Measurements from ENCODE around the gene DSE. TPM values are rescaled to one million over a fixed set of nuclear protein-coding genes. Genes with fewer than 3 reads are reported as not detected.

Gene DSE
- total RNA-seq, 2 experiments from 2014 or later = 8.3 to 8.6 TPM

DNA sequence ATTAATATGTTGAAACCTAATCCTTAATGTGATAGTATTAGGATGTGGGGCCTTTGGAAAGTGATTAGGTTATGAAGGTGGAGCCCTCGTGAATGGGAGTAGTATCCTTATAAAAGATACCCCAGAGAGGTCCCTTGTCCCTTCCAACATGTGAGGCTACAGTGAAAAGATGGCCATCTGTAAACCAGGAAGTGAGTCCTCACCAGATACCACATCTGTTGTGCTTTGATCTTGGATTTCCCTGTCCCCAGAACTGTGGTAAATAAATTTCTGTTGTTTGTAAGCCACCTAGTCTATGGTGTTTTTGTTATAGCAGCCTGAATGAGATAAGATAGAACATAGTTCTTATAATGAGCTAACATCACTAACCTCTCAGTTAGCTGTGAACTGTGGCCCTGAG, 73.8 kb downstream of the DSE start:
- intact Hi-C loops (cut with micrococcal nuclease) = loop anchor here (1.0 kb wide), 1 partner anchor 88 kb away; no protein-coding TSS in a partner anchor
- Mint-ChIP-seq H3K27ac (no peak overlapping the region), H3K4me3 (no peak overlapping the region)

DNA sequence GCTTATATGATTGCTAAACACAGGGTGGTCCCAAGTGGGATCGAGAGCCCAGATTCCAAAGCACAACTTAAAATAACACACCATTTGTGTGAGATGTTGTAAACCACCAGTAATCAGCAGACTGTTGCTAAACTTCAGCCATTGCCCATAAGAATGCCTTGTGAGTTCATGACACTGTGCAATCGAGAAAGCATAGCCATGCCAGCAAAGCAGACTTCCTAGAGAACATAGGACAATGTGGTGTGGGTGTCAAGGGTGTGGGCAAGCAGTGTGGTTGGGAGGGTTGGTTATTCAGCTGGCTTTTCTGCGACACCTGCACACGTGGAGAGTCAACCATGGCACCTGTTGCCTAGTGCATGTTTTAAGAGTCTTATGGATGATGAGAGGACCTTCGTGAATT, 74.4 kb downstream of the DSE start:
- peaks cover 7% of the 10 kb centered on the region for H3K4me1 Mint-ChIP-seq (ENCODE audit: low read depth)
- CTCF ChIA-PET = interaction anchor here (0.5 to 4.3 kb wide), 4 partner anchors 17 to 129 kb away, joined by 3 to 16 read pairs (median 4); no protein-coding TSS in a partner anchor
- H3K27me3 Mint-ChIP-seq = peaks cover 19% of the 10 kb centered on the region
- H3K4me3 Mint-ChIP-seq = no peak overlapping the region
- POLR2A ChIA-PET = interaction anchor here (1.0 kb wide), 1 partner anchor 24 kb away, joined by 3 read pairs; no protein-coding TSS in a partner anchor
- intact Hi-C loops (cut with micrococcal nuclease) = loop anchor here (5.0 kb wide), 1 partner anchor 73 kb away; the partner anchor contains the start of gene DSE
- H3K36me3 Mint-ChIP-seq = no peaks in the 10 kb centered on the region
- no peak for DNase-seq
- H3K9me3 Mint-ChIP-seq = no peaks in the 10 kb centered on the region
- no peak overlapping the region for H3K27ac Mint-ChIP-seq

More for the DNA sequence above, 73.8 kb downstream of the DSE start:
- no peak for DNase-seq
- CTCF ChIA-PET = interaction anchor here (0.7 to 4.3 kb wide), 5 partner anchors 9 to 172 kb away, joined by 3 to 16 read pairs (median 3); partner anchors contain the start of gene RSPH4A
- POLR2A ChIA-PET = interaction anchor here (1.0 kb wide), 2 partner anchors 13 to 25 kb away, joined by 3 read pairs; no protein-coding TSS in a partner anchor
- Mint-ChIP-seq H3K27me3 (peaks cover 14% of the 10 kb centered on the region), H3K4me1 (ENCODE audit: low read depth) (peaks cover 7% of the 10 kb centered on the region), H3K9me3 (no peaks in the 10 kb centered on the region), H3K36me3 (no peaks in the 10 kb centered on the region)

DNA sequence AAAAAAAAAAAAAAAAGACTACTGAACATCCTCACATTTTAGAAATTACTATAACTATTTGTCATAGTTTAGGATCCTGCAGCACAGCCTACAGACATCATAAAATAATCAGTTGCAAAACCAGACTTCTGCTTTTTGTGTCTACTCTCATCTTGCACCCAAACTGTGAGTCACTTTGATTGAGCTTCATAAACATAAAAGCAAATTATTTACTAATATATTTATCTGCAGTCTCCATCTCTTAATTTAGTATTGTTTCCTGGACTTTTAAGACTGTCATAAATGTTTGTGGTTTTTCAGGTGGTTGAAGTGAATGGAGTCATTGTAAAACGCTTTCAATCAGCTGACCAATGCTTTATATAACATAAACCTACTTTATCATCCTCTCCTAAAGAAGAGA, 75.7 kb downstream of the DSE start:
- Mint-ChIP-seq H3K27me3 (peaks cover 23% of the 10 kb centered on the region), H3K9me3 (no peaks in the 10 kb centered on the region), H3K27ac (no peak overlapping the region), H3K4me3 (no peak overlapping the region), H3K4me1 (ENCODE audit: low read depth) (peaks cover 10% of the 10 kb centered on the region), H3K36me3 (no peaks in the 10 kb centered on the region)
- no peak for DNase-seq
- ChIA-PET POLR2A (interaction anchor here (0.9 kb wide), 1 partner anchor 166 kb away, joined by 3 read pairs; the partner anchor contains the start of gene TSPYL1), CTCF (interaction anchor here (0.6 to 4.3 kb wide), 4 partner anchors 72 to 553 kb away, joined by 3 to 16 read pairs (median 4); no protein-coding TSS in a partner anchor)
- intact Hi-C loops (cut with micrococcal nuclease) = loop anchor here (2.0 to 5.0 kb wide), 2 partner anchors 74 to 178 kb away; partner anchors contain the start of gene DSE

DNA sequence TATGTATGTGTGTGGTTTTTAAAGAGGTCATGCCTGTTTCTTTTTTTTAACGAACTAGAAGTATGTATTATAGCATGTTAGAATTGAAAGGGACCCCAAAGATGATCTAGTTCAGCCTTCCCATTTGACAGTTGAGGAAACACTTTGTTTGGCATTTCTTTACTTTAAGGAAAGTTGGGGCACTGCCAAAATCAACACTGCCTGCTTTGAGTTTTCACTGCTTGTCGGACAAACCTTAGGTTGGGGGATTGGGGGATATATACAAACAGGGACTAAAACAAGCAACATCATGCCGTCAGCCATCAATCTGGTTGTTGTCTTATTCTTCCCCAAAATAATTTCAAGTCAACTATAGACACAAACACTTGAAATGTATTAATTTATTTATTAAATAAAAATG, 76.3 kb downstream of the DSE start:
- POLR2A ChIA-PET = interaction anchor here (0.9 kb wide), 1 partner anchor 167 kb away, joined by 3 read pairs; the partner anchor contains the start of gene TSPYL1
- peaks cover 12% of the 10 kb centered on the region for H3K4me1 Mint-ChIP-seq (ENCODE audit: low read depth)
- DNase-seq = no peak
- H3K36me3 Mint-ChIP-seq = no peaks in the 10 kb centered on the region
- CTCF ChIA-PET = interaction anchor here (0.6 to 4.3 kb wide), 3 partner anchors 73 to 554 kb away, joined by 3 to 16 read pairs (median 4); no protein-coding TSS in a partner anchor
- intact Hi-C loops (cut with micrococcal nuclease) = loop anchor here (2.0 to 5.0 kb wide), 2 partner anchors 75 to 178 kb away; partner anchors contain the start of gene DSE
- H3K27ac Mint-ChIP-seq = no peak overlapping the region
- H3K4me3 Mint-ChIP-seq = no peak overlapping the region
- H3K9me3 Mint-ChIP-seq = no peaks in the 10 kb centered on the region
- H3K27me3 Mint-ChIP-seq = peaks cover 19% of the 10 kb centered on the region

DNA sequence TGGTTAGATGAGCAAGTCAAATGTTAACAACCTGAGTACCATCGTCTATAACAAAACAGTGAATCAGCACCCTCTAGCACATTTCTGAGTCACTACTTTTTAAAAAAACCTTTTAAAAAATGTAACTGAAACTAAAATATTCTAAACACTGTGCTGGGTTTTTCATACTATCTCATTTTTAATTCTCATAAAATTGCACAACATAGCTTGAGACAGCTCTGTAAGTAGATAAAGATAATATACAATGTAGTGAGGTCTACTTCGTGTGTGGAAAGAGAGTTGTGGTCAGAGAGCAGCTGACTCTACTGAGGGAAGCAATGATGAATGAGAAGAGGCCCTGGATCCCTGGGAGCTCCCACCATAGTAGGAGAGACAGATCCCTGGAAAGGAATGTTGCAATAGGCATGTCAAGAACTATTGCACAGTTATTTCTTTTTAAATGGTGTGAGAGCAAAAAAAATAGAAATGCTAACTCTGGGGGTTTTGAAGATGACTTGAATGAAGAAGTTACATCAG, 76.8 kb downstream of the DSE start:
- H3K9me3 Mint-ChIP-seq = no peaks in the 10 kb centered on the region
- H3K27me3 Mint-ChIP-seq = peaks cover 15% of the 10 kb centered on the region
- intact Hi-C loops (cut with micrococcal nuclease) = loop anchor here (2.0 to 5.0 kb wide), 2 partner anchors 75 to 179 kb away; partner anchors contain the start of gene DSE
- no peak overlapping the region for H3K4me3 Mint-ChIP-seq
- DNase-seq = no peak
- H3K36me3 Mint-ChIP-seq = no peaks in the 10 kb centered on the region
- peaks cover 12% of the 10 kb centered on the region for H3K4me1 Mint-ChIP-seq (ENCODE audit: low read depth)
- H3K27ac Mint-ChIP-seq = no peak overlapping the region
- ChIA-PET CTCF (interaction anchor here (4.3 kb wide), 1 partner anchor 87 kb away, joined by 16 read pairs; no protein-coding TSS in a partner anchor), POLR2A (interaction anchor here (0.6 kb wide), 1 partner anchor 32 kb away, joined by 3 read pairs; no protein-coding TSS in a partner anchor)

DNA sequence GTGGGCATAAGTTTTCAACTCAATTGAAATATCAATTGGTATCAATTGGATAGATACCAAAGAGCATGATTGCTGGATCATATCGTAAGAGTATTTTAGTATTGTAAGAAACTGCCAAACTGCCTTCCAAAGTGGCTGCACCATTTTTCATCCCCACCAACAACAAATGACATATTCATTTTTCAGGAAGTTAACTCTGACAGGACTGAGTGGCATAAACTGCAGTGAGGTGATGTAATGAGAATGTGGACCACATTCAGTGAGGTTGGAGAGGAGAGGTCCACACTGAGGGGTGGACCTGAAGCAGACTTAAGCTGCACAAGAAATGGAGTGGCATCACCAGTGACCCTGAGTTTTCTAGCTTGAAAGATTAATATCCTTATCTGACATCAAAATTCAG, 78.8 kb downstream of the DSE start:
- Mint-ChIP-seq H3K4me1 (ENCODE audit: low read depth) (peaks cover 9% of the 10 kb centered on the region), H3K9me3 (no peaks in the 10 kb centered on the region), H3K27me3 (peaks cover 20% of the 10 kb centered on the region), H3K27ac (no peak overlapping the region), H3K4me3 (no peak overlapping the region), H3K36me3 (no peaks in the 10 kb centered on the region)
- intact Hi-C loops (cut with micrococcal nuclease) = loop anchor here (5.0 kb wide), 1 partner anchor 77 kb away; the partner anchor contains the start of gene DSE
- DNase-seq = no peak
- POLR2A ChIA-PET = no interaction called here
- CTCF ChIA-PET = interaction anchor here (1.0 kb wide), 1 partner anchor 232 kb away, joined by 3 read pairs; no protein-coding TSS in a partner anchor

DNA sequence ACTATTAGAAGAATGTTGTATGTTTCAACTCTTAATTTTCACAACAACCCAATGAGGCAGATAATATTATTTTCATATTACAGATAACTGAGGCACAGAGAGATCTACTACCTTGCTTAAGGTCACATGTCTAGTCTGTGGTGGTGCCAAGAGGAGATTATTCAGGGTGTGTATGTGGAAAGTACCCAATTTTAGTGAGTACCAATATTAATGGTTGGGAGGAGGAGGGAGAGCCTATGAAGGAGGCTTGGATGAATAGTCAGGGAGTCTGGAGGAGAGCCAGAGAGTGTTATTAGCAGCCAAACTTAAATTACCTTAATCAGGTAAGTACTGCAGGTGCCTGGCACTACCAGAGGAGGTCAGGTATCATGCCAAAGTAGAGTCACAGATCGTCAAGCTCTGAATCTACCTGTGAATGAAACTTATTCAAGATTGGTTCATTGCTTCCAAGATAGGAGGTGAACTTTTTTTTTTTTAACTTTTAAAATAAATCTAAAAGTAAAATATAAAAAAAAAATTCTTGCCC, 79.5 kb downstream of the DSE start:
- no peak for DNase-seq

DNA sequence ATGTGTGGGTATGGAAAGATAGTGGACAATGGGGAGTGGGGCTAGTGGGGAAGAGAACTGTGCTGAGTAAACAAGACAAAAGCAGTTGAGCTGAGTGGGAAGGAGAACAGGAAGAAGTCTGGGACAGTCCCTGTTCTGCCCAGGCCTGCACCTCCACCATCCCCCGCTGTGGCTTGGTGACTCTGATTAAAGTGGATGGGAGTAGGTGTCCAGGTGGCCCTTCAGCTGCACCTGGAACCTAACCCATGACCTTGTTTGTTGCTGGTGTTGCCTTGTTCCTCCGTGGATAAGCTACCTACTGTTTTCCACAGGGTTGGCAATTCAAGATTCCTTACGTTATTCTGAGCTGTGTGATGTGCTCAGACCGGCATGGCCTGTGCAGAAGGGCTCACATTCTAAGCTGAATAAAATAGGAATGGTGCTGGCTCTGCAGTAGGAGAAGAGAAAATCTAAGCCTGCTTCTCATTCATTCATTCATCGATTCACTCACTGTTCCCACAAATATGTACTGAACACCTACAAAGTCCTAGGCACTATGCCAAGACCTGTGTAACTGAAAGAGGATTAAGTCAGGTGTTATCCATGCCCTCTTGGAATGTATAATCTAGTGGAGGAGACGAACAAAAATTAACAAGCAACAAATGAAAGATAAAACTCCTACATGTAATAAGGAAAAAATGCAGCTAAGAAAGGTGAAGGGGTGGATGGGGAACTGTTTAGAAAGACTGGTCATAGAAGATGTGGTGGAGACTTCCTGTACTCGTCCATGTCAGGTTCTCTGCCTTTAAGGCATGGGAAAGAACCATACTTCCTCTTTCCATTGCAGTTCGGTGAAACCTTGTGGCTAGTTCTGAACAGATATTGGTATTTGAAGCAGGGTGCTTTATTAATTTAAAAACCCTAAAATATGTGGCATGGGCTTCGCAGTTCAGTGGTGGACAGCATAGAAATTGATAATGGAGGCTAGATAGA, 80.3 kb downstream of the DSE start:
- Mint-ChIP-seq H3K27me3 (peaks cover 20% of the 10 kb centered on the region), H3K4me3 (no peak overlapping the region), H3K4me1 (ENCODE audit: low read depth) (peaks cover 9% of the 10 kb centered on the region), H3K27ac (no peak overlapping the region), H3K36me3 (no peaks in the 10 kb centered on the region), H3K9me3 (no peaks in the 10 kb centered on the region)
- ChIA-PET CTCF (interaction anchor here (1.0 kb wide), 1 partner anchor 163 kb away, joined by 3 read pairs; no protein-coding TSS in a partner anchor), POLR2A (no interaction called here)
- intact Hi-C loops (cut with micrococcal nuclease) = no loop called here
- DNase-seq = peak; percentile 16

More for the DNA sequence above, 79.5 kb downstream of the DSE start:
- ChIA-PET CTCF (no interaction called here), POLR2A (no interaction called here)
- Mint-ChIP-seq H3K4me1 (ENCODE audit: low read depth) (peaks cover 9% of the 10 kb centered on the region), H3K9me3 (no peaks in the 10 kb centered on the region), H3K4me3 (no peak overlapping the region), H3K36me3 (no peaks in the 10 kb centered on the region), H3K27ac (no peak overlapping the region), H3K27me3 (peaks cover 20% of the 10 kb centered on the region)
- intact Hi-C loops (cut with micrococcal nuclease) = no loop called here

DNA sequence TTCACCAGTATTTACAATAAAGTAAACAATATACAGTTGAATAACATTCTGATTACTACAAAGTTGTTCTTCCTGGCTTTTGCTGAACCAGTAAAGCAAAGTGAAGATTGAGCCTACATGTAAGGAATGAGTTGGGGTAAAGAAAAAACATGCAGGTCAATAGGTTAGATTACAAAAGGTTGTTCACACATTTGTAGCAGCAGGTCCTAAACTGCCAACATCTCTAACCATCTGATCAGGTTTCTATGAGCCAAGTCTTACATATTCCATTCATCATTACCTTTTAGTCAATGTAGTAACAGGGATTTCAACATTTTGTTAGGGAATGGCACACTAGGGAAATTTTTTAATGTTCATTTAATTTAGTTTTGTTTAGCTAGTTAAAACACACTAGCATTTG, 81.2 kb downstream of the DSE start:
- no peak overlapping the region for H3K4me3 Mint-ChIP-seq
- ChIA-PET POLR2A (no interaction called here), CTCF (interaction anchor here (1.0 to 1.2 kb wide), 2 partner anchors 110 to 164 kb away, joined by 3 read pairs; no protein-coding TSS in a partner anchor)
- H3K4me1 Mint-ChIP-seq (ENCODE audit: low read depth) = peaks cover 9% of the 10 kb centered on the region
- no peak for DNase-seq
- no peak overlapping the region for H3K27ac Mint-ChIP-seq
- peaks cover 20% of the 10 kb centered on the region for H3K27me3 Mint-ChIP-seq
- no peaks in the 10 kb centered on the region for H3K9me3 Mint-ChIP-seq
- no peaks in the 10 kb centered on the region for H3K36me3 Mint-ChIP-seq
- intact Hi-C loops (cut with micrococcal nuclease) = no loop called here

DNA sequence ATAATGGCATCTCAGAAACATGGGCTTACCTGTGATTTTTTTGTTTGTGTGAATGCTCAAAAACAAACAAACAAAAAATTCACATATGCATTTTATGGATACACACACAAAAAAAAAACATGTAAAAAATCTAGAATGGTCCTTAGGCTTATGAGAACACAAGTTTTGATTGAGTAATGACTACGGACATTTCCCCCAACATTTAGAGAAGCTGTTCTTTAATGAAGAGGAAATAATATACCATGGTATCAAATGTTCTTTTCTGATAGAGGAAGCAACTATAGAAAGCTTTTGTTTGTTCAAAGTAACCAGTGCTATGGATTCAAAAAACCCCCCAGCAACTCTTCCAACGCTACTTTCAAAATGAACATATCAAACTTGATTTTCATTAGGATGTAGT, 81.8 kb downstream of the DSE start:
- no peak overlapping the region for H3K4me3 Mint-ChIP-seq
- peaks cover 20% of the 10 kb centered on the region for H3K27me3 Mint-ChIP-seq
- POLR2A ChIA-PET = no interaction called here
- DNase-seq = no peak
- intact Hi-C loops (cut with micrococcal nuclease) = no loop called here
- H3K4me1 Mint-ChIP-seq (ENCODE audit: low read depth) = peaks cover 9% of the 10 kb centered on the region
- H3K9me3 Mint-ChIP-seq = no peaks in the 10 kb centered on the region
- no peaks in the 10 kb centered on the region for H3K36me3 Mint-ChIP-seq
- no peak overlapping the region for H3K27ac Mint-ChIP-seq
- CTCF ChIA-PET = interaction anchor here (1.1 to 1.2 kb wide), 2 partner anchors 22 to 110 kb away, joined by 3 to 4 read pairs; no protein-coding TSS in a partner anchor

DNA sequence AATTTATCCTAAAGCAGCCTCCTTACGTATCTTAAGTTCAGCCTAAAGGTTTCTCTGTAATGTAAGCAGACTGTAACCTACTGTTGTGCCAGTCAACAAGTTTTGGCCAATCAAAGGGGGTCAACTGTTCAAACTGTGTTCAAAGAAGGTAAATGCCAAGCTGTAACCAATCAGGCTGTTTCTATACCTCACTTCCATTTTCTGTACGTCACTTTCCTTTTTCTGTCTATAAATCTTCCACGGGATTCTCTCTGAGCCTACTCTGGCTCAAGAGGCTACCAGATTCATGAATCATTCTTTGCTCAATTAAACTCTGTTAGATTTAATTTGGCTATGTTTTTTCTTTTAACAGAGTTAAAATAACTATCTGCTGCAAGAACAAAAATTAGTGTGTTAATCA, 85.4 kb downstream of the DSE start:
- no peaks in the 10 kb centered on the region for H3K36me3 Mint-ChIP-seq
- intact Hi-C loops (cut with micrococcal nuclease) = no loop called here
- DNase-seq = no peak
- no peaks in the 10 kb centered on the region for H3K9me3 Mint-ChIP-seq
- CTCF ChIA-PET = no interaction called here
- H3K27me3 Mint-ChIP-seq = peaks cover 12% of the 10 kb centered on the region
- POLR2A ChIA-PET = no interaction called here
- no peak overlapping the region for H3K4me3 Mint-ChIP-seq
- no peak overlapping the region for H3K27ac Mint-ChIP-seq
- peaks cover 6% of the 10 kb centered on the region for H3K4me1 Mint-ChIP-seq (ENCODE audit: low read depth)

Data from activated CD4-positive, alpha-beta memory T cell treated with anti-CD3 and anti-CD28 coated beads for 36 hours (primary cell).